Glutamatergic neuron (in vitro differentiated cells): Measurements from ENCODE around the gene ANXA4. TPM values are rescaled to one million over a fixed set of nuclear protein-coding genes. Genes with fewer than 3 reads are reported as not detected.

Source experiments
- DNase-seq: peaks from one replicate; pipeline ENCODE4 v3.0.0; 2022
- H3K27ac Mint-ChIP-seq: one replicate; pipeline ENCODE4 v1.8.0; 2020; ENCODE audit warnings: mild to moderate bottlenecking, mixed read lengths, inconsistent platforms; ENCODE audit not compliant: unreplicated experiment
- H3K27me3 Mint-ChIP-seq: one replicate; pipeline ENCODE4 v1.8.0; 2020; ENCODE audit warnings: mild to moderate bottlenecking, moderate library complexity, mixed read lengths, inconsistent platforms; ENCODE audit not compliant: unreplicated experiment
- H3K36me3 Mint-ChIP-seq: one replicate; pipeline ENCODE4 v1.8.0; 2020; ENCODE audit warnings: mild to moderate bottlenecking, mixed read lengths, inconsistent platforms; ENCODE audit not compliant: unreplicated experiment
- H3K4me1 Mint-ChIP-seq: one replicate; pipeline ENCODE4 v1.8.0; 2020; ENCODE audit warnings: mild to moderate bottlenecking, low read depth, mixed read lengths, inconsistent platforms; ENCODE audit not compliant: unreplicated experiment
- H3K4me3 Mint-ChIP-seq: one replicate; pipeline ENCODE4 v1.8.0; 2020; ENCODE audit warnings: mild to moderate bottlenecking, mixed read lengths, inconsistent platforms; ENCODE audit not compliant: unreplicated experiment
- H3K9me3 Mint-ChIP-seq: one replicate; pipeline ENCODE4 v1.8.0; 2020; ENCODE audit warnings: mild to moderate bottlenecking, moderate library complexity, mixed read lengths, inconsistent platforms; ENCODE audit not compliant: unreplicated experiment
- CTCF ChIP-seq: fragments of 200-600 bp; sonication (generic); IDR thresholded peaks from one replicate; pipeline ENCODE4 v1.5.0; 2021; ENCODE audit not compliant: partially characterized antibody, unreplicated experiment
- total RNA-seq: library from RNA; stranded (reverse); fragmentation: NEBNext Ultra II Directional; extraction: Animal tissue kit (Norgen Biotek cat#: 25700); gene quantifications from one replicate; pipeline ENCODE4 v1.2.1, GENCODE V29; 2021; ENCODE audit not compliant: unreplicated experiment

Gene ANXA4
- total RNA-seq, 1 donor from 2014 or later, result 3.1 TPM

- Mint-ChIP-seq H3K4me3 (no peak overlapping the region), H3K36me3 (peaks cover 5% of the 10 kb centered on the region), H3K27ac (no peak overlapping the region), H3K27me3 (no peaks in the 10 kb centered on the region), H3K9me3 (no peaks in the 10 kb centered on the region), H3K4me1 (no peaks in the 10 kb centered on the region)
- TF ChIP-seq CTCF, result no peak
- no peak for DNase-seq
Measured at GRCh38 chr2:69848186-69848790, 106.4 kb downstream of the ANXA4 start.

- no peak for TF ChIP-seq CTCF
- no peak for DNase-seq
- Mint-ChIP-seq H3K4me3 (no peak overlapping the region), H3K27me3 (no peaks in the 10 kb centered on the region), H3K9me3 (no peaks in the 10 kb centered on the region), H3K36me3 (no peaks in the 10 kb centered on the region), H3K27ac (no peak overlapping the region), H3K4me1 (no peaks in the 10 kb centered on the region)
Measured at GRCh38 chr2:69858261-69858660, 116.3 kb downstream of the ANXA4 start.

- Mint-ChIP-seq H3K27me3 (no peaks in the 10 kb centered on the region), H3K9me3 (no peaks in the 10 kb centered on the region), H3K4me1 (no peaks in the 10 kb centered on the region), H3K4me3 (no peak overlapping the region), H3K36me3 (no peaks in the 10 kb centered on the region), H3K27ac (no peak overlapping the region)
- DNase-seq, result no peak
- no peak for TF ChIP-seq CTCF
Measured at GRCh38 chr2:69863298-69863697, 121.4 kb downstream of the ANXA4 start.

Other genes with a start within 250 kb of the ANXA4 start
- gene AAK1, start 98.4 kb upstream of the ANXA4 start, total RNA-seq, result 68.2 TPM
- 11.6 TPM for gene GMCL1, start 87.5 kb downstream of the ANXA4 start, total RNA-seq
- 93.7 TPM for gene SNRNP27, start 151.8 kb downstream of the ANXA4 start, total RNA-seq
- 15.8 TPM for gene MXD1, start 173.0 kb downstream of the ANXA4 start, total RNA-seq
- gene ASPRV1, start 219.5 kb downstream of the ANXA4 start, total RNA-seq, result 2.5 TPM